ENCODE results near the gene NRDC.
A peak's percentile ranks its signal among the peaks of the same experiment; 100 is the strongest.
"Not testable (repeated sequence)": the region's sequence is repeated elsewhere in the genome, so short reads cannot be mapped to it uniquely, and the experiment has no call there.

Gene NRDC

GRCh38 chr1:51878616-51879336 lies at the start of gene NRDC:
TSS of gene NRDC (minus strand) at chr1:51878727. CDS start at chr1:51878615, 112 bp downstream.
- DNase-seq (ENCODE audit: low spot score): peak; percentile 96

- no peak for DNase-seq (ENCODE audit: low spot score)
These were observed 48.5 kb upstream of the NRDC start for GRCh38 chr1:51927029-51927428.

GRCh38 chr1:51926171-51926812 lies 47.8 kb upstream of the NRDC start:
- peak; percentile 23 for DNase-seq (ENCODE audit: low spot score)

GRCh38 chr1:51924455-51924854 lies 45.9 kb upstream of the NRDC start:
- DNase-seq (ENCODE audit: low spot score): no peak

- DNase-seq (ENCODE audit: low spot score): no peak
These were observed 43.5 kb upstream of the NRDC start for GRCh38 chr1:51922040-51922439.

- no peak for DNase-seq (ENCODE audit: low spot score)
These were observed 41.6 kb upstream of the NRDC start for GRCh38 chr1:51920130-51920529.

GRCh38 chr1:51919684-51920083 lies 41.2 kb upstream of the NRDC start:
- no peak for DNase-seq (ENCODE audit: low spot score)

- no peak for DNase-seq (ENCODE audit: low spot score)
These were observed 38.3 kb upstream of the NRDC start for GRCh38 chr1:51916587-51917405.

GRCh38 chr1:51915951-51916350 lies 37.4 kb upstream of the NRDC start:
- no peak for DNase-seq (ENCODE audit: low spot score)

GRCh38 chr1:51912881-51913280 lies 34.4 kb upstream of the NRDC start:
- peak; percentile 88 for DNase-seq (ENCODE audit: low spot score)

- no peak for DNase-seq (ENCODE audit: low spot score)
These were observed 31.9 kb upstream of the NRDC start for GRCh38 chr1:51910221-51911000.

- DNase-seq (ENCODE audit: low spot score): no peak
These were observed 30.0 kb upstream of the NRDC start for GRCh38 chr1:51908499-51908898.

GRCh38 chr1:51907079-51907702 lies 28.7 kb upstream of the NRDC start:
- no peak for DNase-seq (ENCODE audit: low spot score)

GRCh38 chr1:51906306-51907078 lies 28.0 kb upstream of the NRDC start:
- DNase-seq (ENCODE audit: low spot score): peak; percentile 66

- DNase-seq (ENCODE audit: low spot score): no peak
These were observed 23.9 kb upstream of the NRDC start for GRCh38 chr1:51902456-51902855.

GRCh38 chr1:51901151-51901550 lies 22.6 kb upstream of the NRDC start:
- DNase-seq (ENCODE audit: low spot score): no peak

- no peak for DNase-seq (ENCODE audit: low spot score)
These were observed 20.5 kb upstream of the NRDC start for GRCh38 chr1:51899022-51899421.

- no peak for DNase-seq (ENCODE audit: low spot score)
These were observed 19.7 kb upstream of the NRDC start for GRCh38 chr1:51898090-51898734.

GRCh38 chr1:51897699-51898031 lies 19.1 kb upstream of the NRDC start:
- DNase-seq (ENCODE audit: low spot score): no peak

GRCh38 chr1:51894748-51895147 lies 16.2 kb upstream of the NRDC start:
- DNase-seq (ENCODE audit: low spot score): not testable (repeated sequence)

GRCh38 chr1:51878308-51878615 lies 265 bp downstream of the NRDC start:
- no peak for DNase-seq (ENCODE audit: low spot score)

All from COLO829 (cell line).